ENCODE measurements around the gene CAD.

CAD gene

DNA sequence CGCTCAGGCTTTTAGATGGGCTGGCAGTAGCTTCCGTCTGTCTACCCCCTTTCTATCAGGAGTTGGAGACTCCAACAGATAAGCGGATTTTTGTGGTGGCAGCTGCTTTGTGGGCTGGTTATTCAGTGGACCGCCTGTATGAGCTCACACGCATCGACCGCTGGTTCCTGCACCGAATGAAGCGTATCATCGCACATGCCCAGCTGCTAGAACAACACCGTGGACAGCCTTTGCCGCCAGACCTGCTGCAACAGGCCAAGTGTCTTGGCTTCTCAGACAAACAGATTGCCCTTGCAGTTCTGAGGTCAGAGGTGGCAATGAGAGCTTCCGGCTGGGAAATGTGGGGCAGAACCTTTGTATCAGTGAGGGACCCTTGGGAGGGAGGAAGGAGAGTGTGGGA is 14.8 kb downstream of the CAD start:
- no peak for DNase-seq

DNA sequence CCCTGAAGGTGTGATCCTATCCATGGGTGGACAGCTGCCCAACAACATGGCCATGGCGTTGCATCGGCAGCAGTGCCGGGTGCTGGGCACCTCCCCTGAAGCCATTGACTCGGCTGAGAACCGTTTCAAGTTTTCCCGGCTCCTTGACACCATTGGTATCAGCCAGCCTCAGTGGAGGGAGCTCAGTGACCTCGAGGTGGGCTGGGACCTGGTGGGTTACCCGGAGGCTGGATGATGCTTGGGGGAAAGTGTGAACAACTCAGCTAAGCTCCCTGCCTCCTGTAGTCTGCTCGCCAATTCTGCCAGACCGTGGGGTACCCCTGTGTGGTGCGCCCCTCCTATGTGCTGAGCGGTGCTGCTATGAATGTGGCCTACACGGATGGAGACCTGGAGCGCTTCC is 16.2 kb downstream of the CAD start:
- DNase-seq = no peak

DNA sequence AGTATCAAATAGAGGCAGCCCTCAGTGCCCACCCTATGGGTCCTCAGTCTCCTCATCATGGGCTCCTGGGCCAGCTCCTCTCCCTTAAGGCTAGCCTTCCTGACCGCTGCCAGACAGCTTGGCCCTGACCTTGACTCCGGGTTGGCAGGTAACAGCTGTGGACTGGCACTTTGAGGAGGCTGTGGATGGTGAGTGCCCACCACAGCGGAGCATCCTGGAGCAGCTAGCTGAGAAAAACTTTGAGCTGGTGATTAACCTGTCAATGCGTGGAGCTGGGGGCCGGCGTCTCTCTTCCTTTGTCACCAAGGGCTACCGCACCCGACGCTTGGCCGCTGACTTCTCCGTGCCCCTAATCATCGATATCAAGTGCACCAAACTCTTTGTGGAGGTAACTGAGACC is 19.0 kb downstream of the CAD start:
- no peak for DNase-seq

DNA sequence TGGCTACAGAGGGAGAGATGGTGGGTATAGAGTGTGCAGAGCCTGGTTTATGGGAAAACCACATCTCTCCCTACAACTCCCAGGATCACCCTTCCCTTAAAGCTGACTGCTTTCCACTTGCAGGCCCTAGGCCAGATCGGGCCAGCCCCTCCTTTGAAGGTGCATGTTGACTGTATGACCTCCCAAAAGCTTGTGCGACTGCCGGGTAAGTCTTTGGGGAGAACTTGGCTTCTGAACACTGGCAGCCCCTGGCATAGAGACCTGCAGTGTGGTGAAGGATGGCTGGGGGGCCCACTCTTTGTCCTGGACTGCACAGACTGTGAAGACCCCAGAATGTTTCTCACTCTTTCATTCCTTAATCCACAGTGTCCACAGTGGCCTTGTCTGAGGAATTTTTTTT is 19.5 kb downstream of the CAD start:
- DNase-seq = no peak

DNA sequence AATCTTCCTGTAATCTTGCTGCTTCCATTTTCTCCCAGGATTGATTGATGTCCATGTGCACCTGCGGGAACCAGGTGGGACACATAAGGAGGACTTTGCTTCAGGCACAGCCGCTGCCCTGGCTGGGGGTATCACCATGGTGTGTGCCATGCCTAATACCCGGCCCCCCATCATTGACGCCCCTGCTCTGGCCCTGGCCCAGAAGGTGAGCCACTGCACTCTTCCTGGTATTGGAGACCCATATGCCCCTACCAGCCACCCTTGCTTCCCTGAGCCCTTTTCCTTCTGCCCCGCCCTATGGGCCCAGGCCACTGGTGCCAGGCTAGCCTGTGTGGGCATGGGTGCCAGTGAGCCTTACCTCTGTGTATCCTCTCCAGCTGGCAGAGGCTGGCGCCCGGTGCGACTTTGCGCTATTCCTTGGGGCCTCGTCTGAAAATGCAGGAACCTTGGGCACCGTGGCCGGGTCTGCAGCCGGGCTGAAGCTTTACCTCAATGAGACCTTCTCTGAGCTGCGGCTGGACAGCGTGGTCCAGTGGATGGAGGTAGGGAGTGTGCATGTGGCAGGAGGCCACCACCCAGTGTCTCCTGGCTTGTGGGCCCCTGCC is 20.3 kb downstream of the CAD start:
- DNase-seq = no peak

DNA sequence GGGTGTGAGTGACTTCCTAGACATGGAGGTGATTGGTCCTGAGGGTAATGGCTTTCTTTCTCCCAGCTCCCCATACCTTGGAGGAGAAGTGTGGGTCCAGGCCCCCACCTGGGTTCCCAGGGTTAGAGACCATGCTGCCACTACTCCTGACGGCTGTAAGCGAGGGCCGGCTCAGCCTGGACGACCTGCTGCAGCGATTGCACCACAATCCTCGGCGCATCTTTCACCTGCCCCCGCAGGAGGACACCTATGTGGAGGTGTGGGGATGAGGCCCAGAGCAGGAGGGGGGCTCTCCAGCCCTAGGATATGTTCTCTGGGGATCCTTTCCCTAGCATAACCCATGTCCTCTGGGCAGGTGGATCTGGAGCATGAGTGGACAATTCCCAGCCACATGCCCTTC is 21.8 kb downstream of the CAD start:
- DNase-seq = no peak

DNA sequence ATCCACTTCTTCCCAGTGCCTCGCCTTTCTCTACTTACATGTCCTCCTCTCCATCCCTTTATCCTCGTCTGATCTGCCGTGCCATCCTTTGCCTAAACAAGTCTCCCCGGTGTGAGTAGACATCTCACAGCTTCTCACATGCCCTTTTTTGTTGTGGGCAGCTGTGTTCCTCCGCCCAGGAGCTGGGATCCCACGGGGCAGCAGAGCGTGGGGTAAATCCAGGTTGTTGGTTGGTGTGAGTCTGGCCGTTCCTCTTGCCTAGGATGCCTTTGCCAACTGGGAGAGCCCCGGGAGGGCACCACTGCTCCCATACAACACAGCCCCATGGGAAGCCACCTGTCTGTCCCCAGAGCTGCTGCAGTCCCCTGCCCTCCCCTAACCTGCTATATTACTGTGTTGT is 23.2 kb downstream of the CAD start:
- DNase-seq = no peak

DNA sequence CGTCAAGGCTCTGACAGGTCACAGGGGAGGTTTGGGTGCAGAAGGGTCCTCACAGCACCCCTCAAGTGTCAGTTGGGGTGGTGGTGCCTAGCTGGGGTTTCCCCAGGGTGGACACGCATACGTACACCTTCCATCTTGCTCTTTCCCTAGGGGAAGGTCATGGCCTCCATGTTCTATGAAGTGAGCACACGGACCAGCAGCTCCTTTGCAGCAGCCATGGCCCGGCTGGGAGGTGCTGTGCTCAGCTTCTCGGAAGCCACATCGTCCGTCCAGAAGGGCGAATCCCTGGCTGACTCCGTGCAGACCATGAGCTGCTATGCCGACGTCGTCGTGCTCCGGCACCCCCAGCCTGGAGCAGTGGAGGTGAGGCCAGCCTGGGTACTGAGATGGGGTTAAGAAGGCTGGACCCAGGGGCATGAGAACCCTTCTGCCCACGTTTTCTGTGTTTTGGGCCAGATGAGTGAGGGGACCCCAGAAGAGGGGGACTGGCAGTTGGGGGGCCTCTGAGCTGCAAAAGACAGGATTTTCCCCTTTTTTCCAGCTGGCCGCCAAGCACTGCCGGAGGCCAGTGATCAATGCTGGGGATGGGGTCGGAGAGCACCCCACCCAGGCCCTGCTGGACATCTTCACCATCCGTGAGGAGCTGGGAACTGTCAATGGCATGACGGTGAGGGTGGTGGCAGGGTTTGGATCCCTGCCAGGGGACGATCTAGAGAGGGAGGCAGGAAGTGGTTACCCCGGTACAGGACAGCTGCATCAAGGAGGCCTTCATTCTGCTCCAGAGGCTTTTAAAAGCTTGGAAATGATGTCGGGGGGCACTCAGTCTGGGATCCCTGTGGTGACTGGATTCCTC is 24.8 kb downstream of the CAD start:
- DNase-seq = no peak

DNA sequence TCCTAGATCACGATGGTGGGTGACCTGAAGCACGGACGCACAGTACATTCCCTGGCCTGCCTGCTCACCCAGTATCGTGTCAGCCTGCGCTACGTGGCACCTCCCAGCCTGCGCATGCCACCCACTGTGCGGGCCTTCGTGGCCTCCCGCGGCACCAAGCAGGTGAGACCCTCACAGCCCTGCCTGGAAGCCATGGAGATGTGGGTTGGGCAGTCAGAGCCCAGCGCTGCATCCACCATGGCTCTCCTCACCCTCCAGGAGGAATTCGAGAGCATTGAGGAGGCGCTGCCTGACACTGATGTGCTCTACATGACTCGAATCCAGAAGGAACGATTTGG is 25.4 kb downstream of the CAD start:
- DNase-seq = no peak

DNA sequence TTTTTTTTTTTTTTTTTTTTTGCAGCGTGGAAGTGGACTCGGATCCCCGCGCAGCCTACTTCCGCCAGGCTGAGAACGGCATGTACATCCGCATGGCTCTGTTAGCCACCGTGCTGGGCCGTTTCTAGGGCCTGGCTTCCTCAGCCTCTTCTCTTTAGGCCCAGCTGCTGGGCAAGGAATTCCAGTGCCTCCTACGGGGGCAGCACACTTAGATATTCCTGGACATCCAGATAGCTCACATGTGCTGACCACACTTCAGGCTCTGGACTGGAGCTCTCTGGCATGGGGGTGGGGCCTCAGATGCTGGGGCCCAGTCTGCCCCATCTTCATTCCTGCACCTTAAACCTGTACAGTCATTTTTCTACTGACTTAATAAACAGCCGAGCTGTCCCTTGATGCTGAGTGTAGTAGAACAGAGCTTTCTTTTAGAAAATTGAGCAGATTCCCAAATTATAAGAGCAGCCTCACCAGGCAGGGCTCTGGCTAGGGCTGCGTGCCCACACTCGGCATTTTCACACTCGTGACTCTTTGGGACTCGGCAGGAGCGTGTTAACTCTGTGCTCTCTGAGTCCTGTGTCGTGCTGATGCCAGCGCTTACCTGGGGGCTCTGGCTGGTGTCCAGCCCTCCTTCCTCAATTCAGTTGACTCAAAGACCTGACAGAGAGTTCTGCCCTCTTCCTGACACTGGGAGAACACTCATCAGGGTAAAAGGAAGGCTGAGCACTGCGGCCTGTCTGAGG is 26.4 kb downstream of the CAD start:
- no peak for DNase-seq

DNA sequence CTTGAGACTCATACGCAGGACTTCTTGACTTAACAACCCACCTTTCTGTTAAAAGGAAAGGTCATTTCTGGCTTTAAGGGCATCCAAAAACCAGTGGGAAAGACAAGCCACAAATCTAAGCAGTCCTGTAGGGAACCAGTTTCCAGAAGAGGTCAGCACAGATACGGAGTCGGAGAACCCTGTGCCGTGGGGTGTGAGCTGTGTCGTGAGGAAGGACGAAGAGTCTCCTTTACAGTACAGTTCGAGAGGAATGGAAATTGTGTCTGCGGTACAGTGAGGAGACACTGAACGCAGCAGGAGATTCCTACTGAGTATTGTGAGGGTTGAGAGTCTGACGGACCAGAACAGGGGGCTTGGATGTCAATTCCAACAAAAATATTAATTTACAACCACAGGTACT is 27.9 kb downstream of the CAD start:
- no peak for DNase-seq

DNA sequence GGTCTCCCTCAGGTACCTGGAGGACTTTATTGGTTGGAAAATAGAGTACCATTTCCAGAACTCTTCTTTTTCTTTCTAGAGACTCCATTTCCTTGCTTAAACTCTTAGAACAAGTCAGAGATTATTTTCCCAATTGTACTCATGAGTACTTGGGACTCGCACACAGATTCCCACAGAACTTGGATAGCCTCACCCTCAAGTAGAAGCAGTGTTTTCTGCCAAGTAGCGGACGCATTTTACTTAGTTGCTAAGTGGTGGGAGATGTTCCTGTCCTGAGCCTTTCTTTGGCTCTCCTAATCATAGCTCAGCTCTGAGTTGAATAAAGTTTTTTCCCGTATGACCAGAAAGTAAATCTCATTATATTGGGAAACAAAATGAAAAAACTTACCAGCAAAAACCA is 28.5 kb downstream of the CAD start:
- no peak for DNase-seq

DNA sequence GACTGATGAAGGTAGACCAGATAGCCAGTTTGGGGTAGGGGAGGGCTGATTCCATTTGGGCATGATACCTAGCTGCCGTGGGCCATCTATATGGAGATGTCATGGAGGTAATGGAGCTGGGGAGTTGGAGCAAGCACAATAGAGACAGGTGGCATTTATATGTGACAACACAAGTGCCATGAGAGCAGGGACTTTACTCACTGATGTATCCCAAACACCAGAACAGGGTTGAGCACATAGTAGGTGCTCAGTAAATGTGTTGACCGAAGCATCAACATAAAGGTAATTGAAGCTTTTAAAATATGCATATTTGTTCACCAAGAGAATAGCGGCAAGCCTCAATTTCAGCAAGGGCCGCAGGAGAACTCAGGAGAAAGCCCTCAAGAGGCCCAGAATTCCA is 30.7 kb downstream of the CAD start:
- DNase-seq = no peak

DNA sequence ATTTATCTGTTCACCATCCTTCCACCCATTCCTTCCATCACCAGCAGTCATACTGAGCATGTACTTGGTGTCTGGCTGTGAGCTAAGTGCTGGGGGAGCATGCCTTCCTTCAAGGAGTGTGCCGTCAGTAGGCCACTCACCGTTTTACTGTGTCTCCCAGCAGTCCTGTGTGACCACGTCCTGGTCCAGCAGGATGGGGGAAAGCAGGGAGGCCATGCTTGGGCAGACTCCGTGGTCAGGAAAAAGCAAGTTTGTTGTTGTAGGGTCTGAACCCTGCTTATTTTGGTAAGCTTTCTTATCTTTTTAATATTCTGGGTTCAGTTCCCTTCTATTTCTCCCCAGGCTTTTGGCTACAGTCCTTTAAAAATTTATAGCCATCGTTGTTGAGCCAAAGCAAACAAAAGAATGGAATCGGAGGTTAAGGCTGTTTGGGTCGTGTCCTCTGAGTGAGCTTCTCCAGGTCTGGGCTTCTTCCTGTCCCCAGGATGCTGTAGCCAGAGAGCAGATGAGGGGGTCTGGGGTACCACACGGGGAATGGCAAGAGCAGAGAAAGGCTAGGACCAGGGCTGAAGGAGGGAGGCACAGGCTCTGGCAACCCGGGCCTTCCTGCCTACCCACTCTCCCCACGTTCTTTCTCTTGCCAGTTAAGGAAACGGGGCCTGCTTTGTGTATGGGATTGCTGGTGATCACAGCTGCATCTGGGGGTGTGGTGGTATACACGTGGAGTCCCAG is 32.2 kb downstream of the CAD start:
- no peak for DNase-seq

DNA sequence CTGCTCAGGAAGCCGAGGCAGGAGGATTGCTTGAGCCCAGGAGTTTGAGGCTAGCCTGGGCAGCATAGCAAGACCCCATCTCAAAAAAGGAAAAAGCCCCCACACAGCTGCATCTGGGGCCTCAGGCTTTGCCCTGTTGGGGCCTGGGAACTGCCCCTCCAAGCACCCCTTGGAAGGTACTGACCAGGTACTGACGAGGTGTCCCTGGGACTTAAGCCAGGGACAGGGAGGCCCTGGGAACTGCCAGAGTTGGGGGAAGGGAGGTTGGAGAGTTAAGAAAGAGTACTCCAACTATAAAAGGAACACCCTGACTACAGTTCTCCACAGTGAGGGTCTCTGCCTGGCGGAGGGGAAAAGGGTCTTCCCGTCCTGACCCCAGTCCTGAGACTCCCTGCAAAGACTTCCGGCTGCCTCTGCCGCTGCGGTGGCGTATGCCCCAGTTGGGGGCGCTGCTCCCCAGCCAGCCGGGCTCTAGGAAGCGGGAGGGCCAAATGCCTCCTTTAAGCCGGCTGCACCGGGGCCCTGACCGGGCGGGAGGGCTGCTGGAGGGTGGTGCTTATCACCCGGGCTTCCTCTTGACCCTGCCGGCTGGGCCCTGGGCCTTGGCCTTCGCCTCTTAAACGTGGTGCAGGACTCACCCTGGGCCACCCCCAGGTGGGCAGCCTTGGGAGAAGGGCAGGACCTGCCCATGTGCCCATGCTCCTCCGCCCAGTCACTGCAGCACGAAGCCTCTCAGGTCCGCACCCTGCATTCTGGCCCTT is 32.9 kb downstream of the CAD start:
- no peak for DNase-seq

DNA sequence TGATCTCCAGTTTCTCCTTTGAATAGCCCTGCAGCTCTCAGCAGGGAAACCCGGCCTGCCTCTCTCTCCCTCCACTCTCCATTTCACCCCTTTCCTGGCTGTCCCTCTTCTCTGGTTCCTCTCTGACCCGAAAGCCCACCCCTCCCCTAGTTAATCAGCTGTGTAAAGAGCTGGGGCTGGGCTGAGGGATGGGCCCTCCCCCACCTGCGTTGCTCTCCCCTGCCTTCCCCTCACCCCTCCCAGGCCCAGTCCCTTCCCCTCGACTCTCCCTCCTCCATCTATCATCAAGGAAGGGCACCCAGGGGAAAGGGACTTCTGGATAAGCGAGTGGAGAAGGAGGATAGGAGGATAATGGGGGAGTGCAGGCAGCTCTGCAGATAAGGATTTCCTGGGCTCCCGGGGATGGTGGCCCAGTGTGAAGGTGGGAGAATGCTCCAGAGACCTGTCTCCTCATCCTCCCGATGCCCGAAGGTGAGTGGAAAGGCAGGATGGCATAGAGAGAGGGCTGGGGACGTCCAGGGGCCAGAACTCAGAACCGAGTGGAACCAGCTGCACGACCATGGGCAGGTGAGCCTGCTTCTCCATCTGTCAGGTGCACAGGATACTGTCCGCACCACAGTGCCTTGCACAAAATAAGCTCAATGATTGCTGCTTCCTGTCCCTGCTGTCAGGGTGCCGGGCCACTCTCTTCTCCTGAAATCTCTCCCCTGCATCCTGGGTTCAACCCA is 33.6 kb downstream of the CAD start:
- DNase-seq = no peak

DNA sequence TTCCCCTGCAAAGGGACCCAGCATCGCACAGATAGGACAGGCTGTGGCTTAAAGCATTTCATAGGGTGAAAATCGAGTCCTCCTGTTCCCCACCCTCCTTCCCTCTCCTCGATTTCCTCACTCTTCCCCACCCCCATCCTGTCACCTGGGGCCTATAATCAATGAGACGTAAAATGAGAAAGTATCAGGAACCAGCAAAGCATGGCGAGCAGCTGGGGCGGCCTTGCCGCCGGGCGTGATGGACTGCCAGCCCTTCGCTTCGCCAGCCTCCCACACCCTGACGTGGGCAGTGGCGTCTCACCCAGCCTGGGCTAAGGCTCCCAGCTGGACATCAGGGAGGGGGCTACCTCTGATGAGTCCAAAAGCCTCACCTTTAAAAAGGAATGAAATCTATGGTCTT is 34.6 kb downstream of the CAD start:
- DNase-seq = no peak

DNA sequence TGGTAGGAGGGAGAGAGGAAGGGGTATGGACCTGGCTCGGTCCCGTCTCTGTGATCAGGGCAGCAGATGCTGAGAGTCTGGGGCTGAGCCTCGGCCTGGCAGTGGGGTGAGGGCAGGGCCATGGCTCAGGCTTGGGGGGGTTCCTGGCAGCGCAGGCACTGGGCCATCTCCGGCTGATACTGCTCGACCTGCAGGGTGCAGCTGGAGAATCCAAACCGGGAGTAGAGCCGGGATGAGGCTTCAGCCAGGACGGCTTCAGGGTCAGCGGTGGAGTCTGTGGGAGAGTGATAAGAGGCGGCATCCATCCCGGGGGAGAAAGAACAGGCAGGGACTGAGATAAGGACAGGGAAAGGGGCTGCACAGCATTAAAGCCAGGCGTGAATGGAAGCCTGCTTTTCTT is 38.0 kb downstream of the CAD start:
- DNase-seq = no peak

DNA sequence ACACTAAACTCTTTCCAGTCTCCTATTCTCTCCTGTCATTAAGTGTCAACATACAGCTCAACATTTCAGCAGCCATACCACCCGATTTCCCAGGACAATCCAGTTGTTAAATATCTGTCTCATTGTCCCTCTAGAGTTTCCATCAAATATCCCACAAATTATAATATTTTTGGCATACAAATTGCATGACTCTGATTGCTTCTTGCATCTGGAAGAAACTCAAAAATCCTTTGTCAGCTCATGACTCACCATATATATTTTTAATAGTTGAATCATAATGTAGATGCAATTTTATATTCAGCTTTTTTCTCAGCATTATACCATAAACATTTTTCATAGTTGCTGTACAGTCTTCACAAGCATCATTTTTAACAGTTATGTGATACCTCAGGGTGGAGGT is 38.5 kb downstream of the CAD start:
- no peak for DNase-seq

DNA sequence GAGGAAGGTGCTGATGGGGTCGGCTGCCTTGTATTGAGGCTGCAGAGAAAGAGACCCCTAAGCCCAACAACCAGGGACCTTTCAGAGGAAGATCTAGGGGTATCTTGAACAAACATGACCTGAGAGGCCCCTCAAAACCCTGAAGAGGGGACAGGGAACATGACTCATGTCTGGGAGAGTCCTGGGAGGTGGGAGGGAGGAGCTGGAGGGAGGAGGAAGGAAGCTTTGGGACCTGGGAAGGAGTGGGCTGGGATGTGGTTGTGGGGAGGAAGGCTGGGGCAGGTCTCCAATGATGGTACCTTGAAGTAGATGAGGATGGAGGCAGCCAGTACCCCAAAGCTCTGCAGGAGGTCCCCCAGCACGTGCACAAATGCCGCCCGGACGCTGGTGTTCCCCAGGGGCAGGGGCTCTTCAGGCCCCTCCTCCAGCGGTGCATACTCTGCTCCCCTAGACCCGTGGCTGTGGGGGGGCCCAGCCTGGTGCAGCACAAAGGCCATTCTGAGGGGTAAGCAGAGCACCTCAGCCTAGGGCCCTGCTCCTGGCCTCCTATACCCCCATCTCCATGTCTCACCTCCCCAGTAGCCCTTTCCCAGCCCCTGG is 39.8 kb downstream of the CAD start:
- DNase-seq = no peak

DNA sequence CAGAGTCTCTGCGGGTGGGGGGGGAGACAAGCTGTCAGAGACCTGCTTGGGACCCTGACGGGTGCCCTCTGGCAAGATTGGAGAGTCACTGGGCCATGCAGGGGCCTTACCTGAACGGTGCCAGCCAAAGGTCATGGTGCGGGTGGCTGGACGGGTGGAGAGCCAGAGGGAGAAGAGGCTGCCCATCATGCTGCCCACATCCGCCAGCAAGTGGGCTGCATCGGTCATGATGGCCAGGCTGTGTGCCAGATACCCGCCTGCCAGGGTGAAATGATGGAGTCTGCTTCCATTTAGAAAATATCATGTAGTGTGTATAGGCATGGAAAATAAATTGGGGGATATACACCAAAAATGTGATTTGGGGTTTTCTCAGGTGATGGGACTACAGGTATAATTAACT is 40.9 kb downstream of the CAD start:
- DNase-seq = no peak
